SK-N-SH (cell line): ENCODE measurements around the gene RASA3. TPM values are rescaled to one million over a fixed set of nuclear protein-coding genes. Genes with fewer than 3 reads are reported as not detected.

Experiments used
- CTCF ChIA-PET: fragments of 300-600, 350-600 bp; formaldehyde crosslinking; extraction: SDS; loops from one replicate; lab custom pipeline; 2021; lab: Yijun Ruan, JAX
- POLR2A ChIA-PET: fragments of 350-600 bp; sonication (Branson Sonifier 250); formaldehyde crosslinking; extraction: SDS; loops from one replicate; lab custom pipeline; 2020; ENCODE audit warnings: antibody characterized with exemption, inconsistent platforms; lab: Yijun Ruan, JAX
- DNase-seq: peaks from one replicate; pipeline ENCODE4 v3.0.0; 2012
- H2AFZ ChIP-seq: fragments of 200-600 bp; sonication (generic); 2 replicates; pipeline ENCODE4 v1.8.1; 2016; ENCODE audit warnings: antibody characterized with exemption, mild to moderate bottlenecking, low read depth
- H3F3A ChIP-seq: fragments of 200-600 bp; sonication (generic); replicated peaks from 2 replicates; pipeline ENCODE3; 2016; ENCODE audit warnings: antibody characterized with exemption, mild to moderate bottlenecking; ENCODE audit not compliant: insufficient read depth
- H3K27ac ChIP-seq, 2 experiments: fragments of 200-500 bp in 1 of 2; fragments of 200-600 bp in 1 of 2; sonication (Bioruptor generic) in 1 of 2; sonication (generic), shearing (Covaris generic) in 1 of 2; 2 replicates each; pipeline versions ENCODE4 v1.5.1 to v1.6.1; 2014 to 2016; ENCODE audit warnings: low read depth in 2 of 2, inconsistent platforms in 1 of 2, low read length in 1 of 2, mild to moderate bottlenecking in 1 of 2, mixed read lengths in 1 of 2
- H3K27me3 ChIP-seq: fragments of 200-600 bp; sonication (generic), shearing (Covaris generic); 2 replicates; pipeline ENCODE4 v1.6.1; 2016; ENCODE audit warnings: mixed run types; ENCODE audit not compliant: insufficient read depth
- H3K36me3 ChIP-seq, 2 experiments: fragments of 200-500 bp in 1 of 2; fragments of 200-600 bp in 1 of 2; sonication (Bioruptor generic) in 1 of 2; sonication (generic) in 1 of 2; replicated peaks in 1 of 2; 2 replicates each; pipeline versions ENCODE3 to v1.5.1; 2014 to 2016; ENCODE audit warnings: low read length in 1 of 2, mild to moderate bottlenecking in 1 of 2; ENCODE audit not compliant: insufficient read depth in 2 of 2, control insufficient read depth in 1 of 2
- H3K4me1 ChIP-seq, 2 experiments: fragments of 200-500 bp in 1 of 2; fragments of 200-600 bp in 1 of 2; sonication (Bioruptor generic) in 1 of 2; sonication (generic), shearing (Covaris generic) in 1 of 2; 2 replicates each; pipeline versions ENCODE4 v1.5.1 to v1.6.1; 2014 to 2016; ENCODE audit warnings: low read depth in 1 of 2, low read length in 1 of 2, mixed run types in 1 of 2; ENCODE audit not compliant: insufficient read depth in 2 of 2, control insufficient read depth in 1 of 2
- H3K4me2 ChIP-seq: fragments of 200-600 bp; sonication (generic), shearing (Covaris generic); 2 replicates; pipeline ENCODE4 v1.6.1; 2017; ENCODE audit warnings: mixed run types
- H3K4me3 ChIP-seq, 2 experiments: fragments of 200-500 bp in 1 of 2; fragments of 200-600 bp in 1 of 2; sonication (Bioruptor generic) in 1 of 2; sonication (generic), shearing (Covaris generic) in 1 of 2; 2 replicates each; pipeline versions ENCODE4 v1.5.1 to v1.8.1; 2014 to 2016; ENCODE audit warnings: low read depth in 2 of 2, inconsistent platforms in 1 of 2, low read length in 1 of 2, mild to moderate bottlenecking in 1 of 2, mixed read lengths in 1 of 2, moderate library complexity in 1 of 2
- H3K79me2 ChIP-seq: fragments of 200-600 bp; sonication (generic); 2 replicates; pipeline ENCODE4 v1.8.1; 2017; ENCODE audit warnings: mild to moderate bottlenecking; ENCODE audit not compliant: insufficient read depth
- H3K9ac ChIP-seq: fragments of 200-600 bp; sonication (generic); 2 replicates; pipeline ENCODE4 v1.6.1; 2017; ENCODE audit warnings: mixed run types
- H3K9me2 ChIP-seq: fragments of 200-600 bp; sonication (generic); 2 replicates; pipeline ENCODE4 v1.6.1; 2017; ENCODE audit warnings: mixed run types
- H3K9me3 ChIP-seq: fragments of 200-600 bp; sonication (generic); 2 replicates; pipeline ENCODE4 v1.6.1; 2017; ENCODE audit warnings: mixed run types, mild to moderate bottlenecking, moderate library complexity
- H4K20me1 ChIP-seq: fragments of 200-600 bp; sonication (generic); 2 replicates; pipeline ENCODE4 v1.6.1; 2017; ENCODE audit warnings: mild to moderate bottlenecking, mixed run types; ENCODE audit not compliant: insufficient read depth
- ELF1 ChIP-seq: IDR thresholded peaks from 2 replicates; pipeline ENCODE4 v1.4.0; 2012
- EP300 ChIP-seq, 2 experiments: IDR thresholded peaks; 2 replicates each; pipeline versions ENCODE4 v1.4.0 to v1.6.1; 2012; ENCODE audit warnings: borderline replicate concordance in 1 of 2, low read depth in 1 of 2, low read length in 1 of 2
- FOSL2 ChIP-seq: IDR thresholded peaks from 2 replicates; pipeline ENCODE4 v1.4.0; 2012; ENCODE audit warnings: low read depth, mild to moderate bottlenecking, moderate library complexity, borderline replicate concordance
- FOXJ3 ChIP-seq: sonication (generic); formaldehyde crosslinking; IDR thresholded peaks from 2 replicates; pipeline ENCODE4 v1.5.1; 2020; ENCODE audit warnings: mild to moderate bottlenecking, missing genetic modification reagents
- GATA2 ChIP-seq: sonication (generic); formaldehyde crosslinking; IDR thresholded peaks from 2 replicates; pipeline ENCODE4 v1.5.0; 2020; ENCODE audit warnings: mild to moderate bottlenecking, missing genetic modification reagents
- MEF2A ChIP-seq: IDR thresholded peaks from 2 replicates; pipeline ENCODE4 v1.4.0; 2012; ENCODE audit warnings: low read depth, borderline replicate concordance
- MXI1 ChIP-seq: IDR thresholded peaks from 2 replicates; pipeline ENCODE4 v1.6.1; 2012; ENCODE audit warnings: mild to moderate bottlenecking, low read depth, low read length, improper control_type of control experiment
- NRF1 ChIP-seq: IDR thresholded peaks from 2 replicates; pipeline ENCODE4 v1.6.1; 2012; ENCODE audit warnings: low read depth, mild to moderate bottlenecking, low read length
- PBX3 ChIP-seq: IDR thresholded peaks from 2 replicates; pipeline ENCODE4; 2012
- RAD21 ChIP-seq: IDR thresholded peaks from 2 replicates; pipeline ENCODE4 v1.6.1; 2012; ENCODE audit warnings: mild to moderate bottlenecking, low read length
- RCOR1 ChIP-seq: fragments of 150-350 bp; IDR thresholded peaks from 2 replicates; pipeline ENCODE4 v1.6.1; 2017; ENCODE audit warnings: antibody characterized with exemption, low read length
- REST ChIP-seq: IDR thresholded peaks from 2 replicates; pipeline ENCODE4 v1.6.1; 2012; ENCODE audit warnings: mild to moderate bottlenecking, low read depth, low read length, moderate library complexity
- RFX5 ChIP-seq: IDR thresholded peaks from 2 replicates; pipeline ENCODE4 v1.6.1; 2012; ENCODE audit warnings: mild to moderate bottlenecking, improper control_type of control experiment, low read length
- SIN3A ChIP-seq: IDR thresholded peaks from 2 replicates; pipeline ENCODE4 v1.6.1; 2012; ENCODE audit warnings: low read depth, mild to moderate bottlenecking, low read length, moderate library complexity, borderline replicate concordance
- SMC3 ChIP-seq: IDR thresholded peaks from 2 replicates; pipeline ENCODE4 v1.6.1; 2012; ENCODE audit warnings: low read depth, low read length, improper control_type of control experiment
- TAF1 ChIP-seq: IDR thresholded peaks from 2 replicates; pipeline ENCODE4 v1.6.1; 2012; ENCODE audit warnings: low read depth, mild to moderate bottlenecking, low read length, moderate library complexity, borderline replicate concordance
- TEAD4 ChIP-seq: IDR thresholded peaks from 2 replicates; pipeline ENCODE4 v1.4.0; 2012; ENCODE audit warnings: mild to moderate bottlenecking, borderline replicate concordance; ENCODE audit not compliant: insufficient read depth
- USF1 ChIP-seq: IDR thresholded peaks from 2 replicates; pipeline ENCODE4 v1.4.0; 2012; ENCODE audit warnings: low read depth, borderline replicate concordance
- whole genome bisulfite sequencing: methylation state at CpG from one replicate; pipeline ENCODE4 v1.1.6; 2017; ENCODE audit warnings: low lambda C conversion rate; 5-methylcytosine and 5-hydroxymethylcytosine counted together
- polyA plus RNA-seq, 3 experiments: library from polyadenylated mRNA; depleted of rRNA; stranded (reverse); fragments of >200 nt; gene quantifications; 2 replicates each; pipeline ENCODE4 v1.2.3, GENCODE V29; 2012

The RASA3 gene
- polyA plus RNA-seq, 1 of the 3 experiments (the other 2 are of a cell fraction), result 25.1 TPM

GRCh38 chr13:114013952-114014629 lies 118.3 kb downstream of the RASA3 start:
- Histone ChIP-seq H3K27me3 (no peaks in the 10 kb centered on the region), H3K79me2 (0 out of 2 replicates have a peak, but pooled peaks cover 1% of the 10 kb centered on the region), H3K4me1 (no peaks in the 10 kb centered on the region), H3K9me2 (no peaks in the 10 kb centered on the region), H3K9ac (no peak overlapping the region), H3K9me3 (no peaks in the 10 kb centered on the region), H3F3A (no peaks in the 10 kb centered on the region), H2AFZ (no peak overlapping the region), H3K36me3 (peaks cover 25 to 49% of the 10 kb centered on the region in 2 experiments), H3K4me2 (no peak overlapping the region), H3K4me3 (no peak overlapping the region), H4K20me1 (no peaks in the 10 kb centered on the region), H3K27ac (no peak overlapping the region)
- POLR2A ChIA-PET, result no interaction called here
- DNase-seq, result no peak
- WGBS, result 97% methylated on average over 11 of the region's 22 CpGs
- no peak for TF ChIP-seq MXI1
- no peak for TF ChIP-seq USF1
- TF ChIP-seq SIN3A, result no peak
- no peak for TF ChIP-seq RAD21
- no peak for TF ChIP-seq PBX3
- no peak for TF ChIP-seq TAF1
- TF ChIP-seq FOSL2, result no peak
- no peak for TF ChIP-seq RCOR1
- TF ChIP-seq NRF1, result no peak
- TF ChIP-seq GATA2 (CRISPR knock-in tag), result no peak
- TF ChIP-seq REST, result no peak
- no peak for TF ChIP-seq SMC3
- no peak for TF ChIP-seq MEF2A
- TF ChIP-seq ELF1, result no peak
- TF ChIP-seq FOXJ3 (CRISPR knock-in tag), result no peak
- TF ChIP-seq RFX5, result no peak
- no peak for TF ChIP-seq EP300 (IDR thresholded peaks at IDR 0.05; ENCODE audit: borderline replicate concordance in 1 of 2, low read depth in 1 of 2, low read length in 1 of 2)
- TF ChIP-seq TEAD4, result no peak
- CTCF ChIA-PET, result no interaction called here
